A172 (cell line): ENCODE results near the gene ZNF729. TPM values are rescaled to one million over a fixed set of nuclear protein-coding genes. Genes with fewer than 3 reads are reported as not detected.
A peak's percentile ranks its signal among the peaks of the same experiment; 100 is the strongest.
"Not testable (repeated sequence)": the region's sequence is repeated elsewhere in the genome, so short reads cannot be mapped to it uniquely, and the experiment has no call there.

Experiments
- DNase-seq: peaks from one replicate; pipeline ENCODE4 v3.0.0-alpha.2; 2015; ENCODE audit warnings: low spot score
- total RNA-seq: library from RNA; depleted of rRNA; stranded (reverse); fragments of >200 nt; shearing (Covaris generic); gene quantifications from 2 replicates; pipeline ENCODE4 v1.2.3, GENCODE V29; 2014; rRNA removed

Gene ZNF729
- not detected in 2 replicates for total RNA-seq

DNA sequence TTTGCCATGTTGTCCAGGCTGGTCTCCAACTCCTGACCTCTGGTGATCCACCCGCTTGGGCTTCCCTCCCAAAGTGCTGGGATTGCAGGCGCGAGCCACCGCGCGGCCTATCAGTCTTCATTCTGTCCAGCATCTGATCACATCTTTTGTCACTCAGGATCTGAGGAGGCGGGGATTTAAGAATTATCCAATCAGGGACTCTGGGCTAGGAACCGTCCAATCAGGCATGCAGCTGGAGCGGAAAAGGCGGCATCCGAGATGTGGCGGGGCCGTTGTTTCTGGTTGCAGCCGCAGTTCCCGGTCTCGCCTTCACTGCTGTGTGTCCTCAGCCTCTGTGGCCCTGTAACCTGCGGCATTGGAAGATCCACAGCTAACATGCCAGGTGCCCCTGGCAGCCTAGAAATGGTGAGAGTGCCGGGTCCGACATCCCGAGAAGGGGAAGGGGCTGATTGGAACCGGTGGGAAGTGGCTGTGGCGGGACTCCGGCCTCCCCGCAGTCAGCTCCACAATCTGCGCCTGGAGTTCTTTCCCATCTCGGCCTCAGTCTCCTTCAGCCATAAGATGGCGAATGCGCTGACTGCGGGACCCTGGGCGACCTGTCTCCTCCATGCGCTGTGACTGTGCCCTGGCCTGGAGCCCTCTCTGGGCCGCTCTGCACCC lies at the start of gene ZNF729:
Gene ZNF729, plus strand, starts transcription at position 291 of the 660 bp plus-strand sequence. Its CDS starts 85 bp downstream, at position 376.
- DNase-seq: no peak

DNA sequence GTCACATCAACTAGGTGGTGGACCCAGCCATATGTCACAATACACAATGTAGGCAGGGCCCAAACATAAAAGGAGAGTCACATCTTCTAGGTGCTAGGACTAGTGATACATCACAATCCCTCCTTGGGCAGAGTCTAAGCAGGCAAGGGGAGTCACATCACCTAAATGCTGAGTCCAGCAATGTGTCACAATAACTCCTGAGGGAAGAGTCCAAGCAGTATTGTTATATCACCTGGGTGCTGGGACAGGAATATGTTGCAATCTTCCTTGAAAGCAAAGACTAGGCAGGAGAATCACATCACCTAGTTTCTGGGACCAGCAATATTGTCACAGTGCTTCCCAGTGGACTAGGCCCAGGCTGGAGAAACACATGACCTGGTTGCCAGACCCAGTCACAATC lies 29.4 kb upstream of the ZNF729 start:
- DNase-seq: no peak

DNA sequence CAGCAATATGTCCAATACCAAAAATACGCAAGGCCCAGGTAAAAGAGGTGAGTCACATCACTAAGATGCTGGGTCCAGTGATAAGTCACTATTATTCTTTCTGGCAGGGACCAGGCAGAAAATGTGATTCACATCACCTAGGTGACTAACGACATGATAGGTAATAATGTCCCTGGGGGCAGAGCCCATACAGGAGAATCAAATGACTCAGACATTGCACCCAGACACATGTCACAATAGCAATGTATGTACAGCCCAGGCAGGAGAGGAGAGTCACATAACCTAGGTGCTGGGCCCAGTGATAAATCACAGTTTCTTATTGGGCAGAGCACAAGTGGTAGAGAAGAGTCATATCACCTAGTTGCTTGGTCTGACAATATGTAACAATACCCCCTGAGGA lies 28.9 kb upstream of the ZNF729 start:
- no peak for DNase-seq

DNA sequence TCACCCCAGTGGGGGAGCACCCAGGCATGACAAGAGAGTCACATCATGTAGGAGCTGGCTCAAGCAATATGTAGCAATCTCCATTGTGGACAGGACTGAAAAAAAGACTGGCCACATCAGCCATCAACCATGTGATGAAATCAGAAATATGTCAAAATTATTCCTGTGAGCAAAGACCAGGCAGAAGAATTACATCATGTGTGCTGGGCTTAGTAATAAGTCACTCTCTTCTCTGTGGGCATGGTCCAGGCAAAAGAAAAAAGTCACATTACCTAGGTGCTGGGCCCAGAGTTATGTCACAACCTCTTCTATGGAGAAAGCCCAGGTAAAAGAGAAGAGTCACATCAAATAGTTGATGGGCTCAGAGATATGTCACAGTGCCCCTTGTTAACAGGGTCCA lies 28.3 kb upstream of the ZNF729 start:
- no peak for DNase-seq

DNA sequence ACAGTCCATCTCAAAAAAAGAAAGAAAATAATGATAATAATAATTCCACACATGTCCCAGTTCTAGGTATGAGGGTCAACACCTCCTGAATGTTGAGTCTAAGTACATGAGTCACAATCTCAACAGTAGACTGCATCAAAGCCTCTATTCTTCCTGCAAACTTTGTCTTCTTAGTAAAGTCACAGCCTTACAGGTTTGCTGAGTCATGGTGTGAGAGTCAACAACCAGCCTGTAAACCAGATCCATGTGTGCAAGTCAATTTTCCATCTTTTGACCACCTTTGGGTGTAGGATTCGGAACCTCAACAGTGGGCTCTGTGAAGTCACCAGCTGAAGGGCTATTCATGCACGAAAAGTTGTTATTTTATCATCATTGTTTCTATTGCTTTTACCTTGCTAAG lies 25.7 kb upstream of the ZNF729 start:
- DNase-seq: no peak

DNA sequence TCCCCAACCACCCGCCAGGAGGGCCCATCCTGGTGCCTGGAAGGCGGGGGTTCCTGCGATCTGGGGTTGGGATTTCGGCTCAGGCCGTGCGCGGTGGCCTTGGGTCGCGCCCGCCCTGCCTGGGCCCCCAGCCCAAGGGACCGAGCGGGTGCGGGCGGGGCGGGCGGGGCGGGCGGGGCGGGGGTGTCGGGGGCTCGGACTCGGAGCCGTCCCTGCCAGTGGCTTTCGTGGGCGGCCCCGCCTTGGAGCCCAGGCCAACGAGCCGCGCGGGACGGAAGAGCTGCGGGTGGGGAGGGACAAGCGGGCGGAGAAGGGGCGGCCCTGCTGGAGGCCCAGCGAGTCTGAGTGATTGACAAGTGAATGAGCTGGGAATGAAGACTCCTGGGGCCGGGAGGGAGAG lies 24.6 kb upstream of the ZNF729 start:
- DNase-seq: no peak

DNA sequence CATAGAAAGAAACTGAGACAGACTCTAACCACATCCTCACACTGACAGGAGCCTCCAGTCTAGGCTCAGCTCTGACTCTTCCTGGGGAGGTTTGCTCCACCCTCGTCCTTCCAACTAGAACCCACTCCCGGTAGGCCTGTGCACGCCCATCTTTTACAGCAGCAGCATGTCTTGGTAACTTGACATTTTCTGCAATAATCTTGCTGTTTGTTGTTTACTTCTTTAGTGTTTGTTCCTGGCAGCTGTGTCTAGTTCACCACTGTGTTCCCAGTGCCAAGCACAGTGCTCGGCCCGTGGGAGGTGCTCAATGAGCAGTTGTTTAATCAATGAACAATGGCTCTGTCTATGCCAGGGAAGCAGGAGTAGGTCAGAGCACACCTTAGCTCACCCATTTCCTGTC lies 23.1 kb upstream of the ZNF729 start:
- DNase-seq: no peak

DNA sequence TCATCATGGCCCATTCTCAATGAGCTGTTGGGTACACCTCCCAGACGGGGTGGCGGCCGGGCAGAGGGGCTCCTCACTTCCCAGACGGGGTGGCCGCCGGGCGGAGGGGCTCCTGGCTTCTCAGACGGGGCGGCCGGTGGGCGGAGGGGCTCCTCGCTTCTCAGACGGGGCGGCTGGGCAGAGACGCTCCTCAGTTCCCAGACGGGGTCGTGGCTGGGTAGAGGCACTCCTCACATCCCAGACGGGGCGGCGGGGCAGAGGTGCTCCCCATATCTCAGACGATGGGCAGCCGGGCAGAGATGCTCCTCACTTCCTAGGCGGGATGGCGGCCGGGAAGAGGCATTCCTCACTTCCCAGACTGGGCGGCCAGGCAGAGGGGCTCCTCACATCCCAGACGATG lies 35.3 kb downstream of the ZNF729 start:
- DNase-seq: not testable (repeated sequence)

DNA sequence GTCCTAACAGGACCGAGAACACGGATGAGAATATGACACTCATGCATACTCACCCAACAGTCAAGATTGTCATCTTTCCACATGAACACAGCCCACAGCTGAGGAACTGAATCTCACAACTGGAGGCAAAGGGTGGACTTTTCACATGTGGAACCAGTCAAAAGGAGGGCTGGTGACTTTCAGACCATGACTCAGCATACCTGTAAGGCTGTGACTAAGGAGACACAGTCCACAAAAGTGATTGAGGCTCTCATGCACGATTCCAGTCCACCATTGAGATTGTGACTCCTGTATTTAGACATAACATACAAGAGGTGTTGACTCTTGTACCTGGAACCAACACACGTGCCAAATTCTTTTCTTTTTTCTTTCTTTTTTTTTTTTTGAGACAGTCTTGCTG lies 40.0 kb downstream of the ZNF729 start:
- no peak for DNase-seq

DNA sequence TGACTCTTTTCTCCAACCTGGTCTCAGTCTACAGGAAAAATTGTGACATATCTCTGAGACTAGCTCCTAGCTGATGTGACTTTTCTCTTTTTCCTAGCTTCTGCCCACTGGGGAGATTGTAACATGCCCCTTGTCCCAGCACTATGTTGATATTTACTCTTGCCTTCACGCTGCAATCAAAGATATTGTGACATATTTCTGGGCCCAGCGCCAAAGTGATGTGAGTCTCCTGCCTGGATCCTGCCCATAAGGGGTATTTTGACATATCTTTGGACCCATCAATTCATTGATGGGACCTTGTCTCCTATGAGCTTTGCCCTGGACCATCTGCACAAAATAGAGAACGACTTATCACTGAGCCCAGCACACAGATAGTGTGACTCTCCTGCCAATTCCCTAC lies 41.1 kb downstream of the ZNF729 start:
- no peak for DNase-seq

DNA sequence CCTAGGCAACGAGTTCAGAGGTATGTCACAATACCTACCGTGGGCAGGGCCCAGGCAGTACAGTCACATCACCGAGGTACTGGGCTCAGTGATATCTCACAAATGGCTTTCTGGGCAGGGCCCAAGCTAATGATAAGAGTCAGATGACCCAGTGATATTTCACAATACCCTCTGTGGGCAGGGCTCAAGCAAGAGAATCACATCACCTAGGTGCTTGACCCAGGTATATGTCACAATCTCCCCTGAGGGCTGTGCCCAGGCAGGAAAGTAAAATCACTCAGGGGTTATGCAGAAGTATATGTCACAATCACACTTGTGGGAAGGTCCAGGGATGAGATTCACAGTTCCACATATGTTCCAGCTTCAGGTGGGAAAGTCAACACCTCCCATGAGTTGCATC lies 45.3 kb downstream of the ZNF729 start:
- no peak for DNase-seq

DNA sequence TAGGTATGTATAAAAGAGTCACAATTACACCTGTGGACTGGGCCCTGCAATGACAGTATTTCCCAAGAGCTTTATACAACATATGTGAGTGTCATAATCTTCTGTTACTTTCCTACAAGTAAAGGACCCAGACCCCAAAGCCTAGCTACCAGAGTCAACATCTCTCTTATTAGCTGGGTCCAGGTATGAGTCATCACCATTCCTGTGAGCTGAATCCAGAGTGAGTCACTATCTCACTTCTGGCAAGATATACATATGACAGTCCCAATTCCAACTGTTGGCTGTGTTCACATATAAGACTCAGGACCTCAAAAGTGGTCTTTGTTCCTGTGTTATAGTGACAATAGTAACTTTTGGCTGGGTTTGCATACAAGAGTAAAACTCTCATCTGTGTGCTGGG lies 46.7 kb downstream of the ZNF729 start:
- peak; percentile 4 for DNase-seq

DNA sequence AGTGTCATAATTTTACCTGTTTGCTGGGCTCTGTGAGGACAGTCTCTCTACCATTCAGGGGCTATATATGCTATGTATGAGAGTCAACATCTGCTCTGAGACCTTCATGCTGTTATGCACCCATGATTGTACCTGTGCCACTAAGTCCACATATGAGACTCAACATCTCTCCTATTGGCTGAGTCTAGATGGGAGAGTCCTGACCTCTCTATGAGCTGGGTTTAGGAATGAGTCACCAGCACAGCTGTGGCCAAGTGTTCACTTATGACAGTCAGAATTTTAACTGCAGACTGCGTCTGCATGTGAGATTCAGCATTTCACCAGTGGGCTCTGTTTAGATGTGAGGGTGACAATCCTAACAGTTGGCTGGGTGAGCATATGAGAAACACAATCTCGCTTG lies 49.5 kb downstream of the ZNF729 start:
- DNase-seq: no peak

DNA sequence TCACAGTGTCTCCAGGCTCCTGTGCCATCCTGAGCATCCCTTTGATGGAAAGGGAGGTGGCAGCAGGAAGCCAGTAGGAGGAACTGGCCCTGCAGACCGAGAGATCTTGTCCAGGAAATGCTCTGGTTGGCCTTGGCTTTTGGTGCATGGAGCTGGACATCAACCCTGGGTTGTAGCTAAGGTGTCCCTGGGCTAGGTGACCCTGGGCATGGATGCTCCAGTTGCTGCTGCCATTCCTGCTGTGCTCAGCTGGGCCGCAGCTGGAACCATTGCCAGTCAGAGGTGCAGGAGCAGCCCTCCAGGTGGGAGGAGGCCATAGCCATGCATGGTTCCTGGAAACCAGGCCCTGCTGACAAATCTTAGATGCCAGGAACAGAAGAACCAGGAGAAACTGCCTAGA lies 68.4 kb downstream of the ZNF729 start:
- no peak for DNase-seq

Other genes with a start within 250 kb of the ZNF729 start
- not detected in 2 replicates for gene ZNF257, start 234.0 kb upstream of the ZNF729 start, total RNA-seq
- not detected in 2 replicates for gene ZNF676, start 89.5 kb upstream of the ZNF729 start, total RNA-seq
- not detected in 2 replicates for gene ZNF98, start 135.9 kb downstream of the ZNF729 start, total RNA-seq